CD14-positive monocyte (primary cell): ENCODE data around the gene CCDC138. TPM values are rescaled to one million over a fixed set of nuclear protein-coding genes. Genes with fewer than 3 reads are reported as not detected.

ENCODE experiments used
- DNase-seq, 3 donors: peaks; one replicate each; pipeline ENCODE4 v3.0.0-alpha.2; 2011 to 2022
- H2AFZ ChIP-seq: 2 replicates; pipeline ENCODE4 v1.6.0; 2012; ENCODE audit warnings: mild to moderate bottlenecking, low read depth, low read length, inconsistent platforms; ENCODE audit not compliant: insufficient read depth, poor library complexity, severe bottlenecking
- H3K27ac ChIP-seq, 2 donors: 1 replicate in 1 of 2; 2 replicates in 1 of 2; pipeline ENCODE4 v1.5.1; 2012 to 2013; ENCODE audit warnings: low read length in 2 of 2, control low read depth in 1 of 2, inconsistent platforms in 1 of 2, low read depth in 1 of 2, mild to moderate bottlenecking in 1 of 2
- H3K27me3 ChIP-seq, 2 donors: one replicate each; pipeline versions ENCODE4 v1.6.0 to v1.6.1; 2011 to 2013; ENCODE audit warnings: low read length in 2 of 2; ENCODE audit not compliant: control insufficient read depth in 2 of 2, insufficient read depth in 2 of 2
- H3K36me3 ChIP-seq, 2 donors: replicated peaks in 1 of 2; 1 replicate in 1 of 2; 2 replicates in 1 of 2; pipeline versions ENCODE4 v1.5.1 to v1.6.1; 2012 to 2013; ENCODE audit warnings: low read length in 2 of 2, control low read depth in 1 of 2, inconsistent platforms in 1 of 2, mild to moderate bottlenecking in 1 of 2; ENCODE audit not compliant: insufficient read depth in 2 of 2, control insufficient read depth in 1 of 2
- H3K4me1 ChIP-seq, 2 donors: 1 replicate in 1 of 2; 2 replicates in 1 of 2; pipeline versions ENCODE4 v1.5.1 to v1.6.1; 2012 to 2013; ENCODE audit warnings: low read length in 2 of 2, control low read depth in 1 of 2, inconsistent platforms in 1 of 2, mild to moderate bottlenecking in 1 of 2, moderate library complexity in 1 of 2; ENCODE audit not compliant: insufficient read depth in 2 of 2, control insufficient read depth in 1 of 2
- H3K4me2 ChIP-seq: replicated peaks from 2 replicates; pipeline ENCODE3; 2012; ENCODE audit warnings: low read length, moderate library complexity, mild to moderate bottlenecking; ENCODE audit not compliant: poor library complexity, severe bottlenecking; ENCODE audit errors: extremely low read depth
- H3K4me3 ChIP-seq, 3 experiments: fragments of 200-600 bp in 1 of 3; sonication (generic) in 1 of 3; replicated peaks in 1 of 3; 1 replicate in 2 of 3; 2 replicates in 1 of 3; pipeline ENCODE4 v1.5.1; 2011 to 2013; ENCODE audit warnings: low read length in 3 of 3, mild to moderate bottlenecking in 3 of 3, control low read depth in 2 of 3, low read depth in 2 of 3, inconsistent platforms in 1 of 3, moderate library complexity in 1 of 3
- H3K79me2 ChIP-seq: 2 replicates; pipeline ENCODE4 v1.6.0; 2012; ENCODE audit warnings: mild to moderate bottlenecking, control low read depth, inconsistent platforms, low read length, moderate library complexity; ENCODE audit not compliant: insufficient read depth
- H3K9ac ChIP-seq: 2 replicates; pipeline ENCODE4 v1.6.0; 2017; ENCODE audit warnings: low read length, mild to moderate bottlenecking; ENCODE audit not compliant: insufficient read depth, poor library complexity, severe bottlenecking
- H3K9me3 ChIP-seq, 2 donors: replicated peaks in 1 of 2; 1 replicate in 1 of 2; 2 replicates in 1 of 2; pipeline versions ENCODE4 v1.5.1 to v1.6.1; 2012 to 2013; ENCODE audit warnings: low read length in 2 of 2, control low read depth in 1 of 2; ENCODE audit not compliant: control insufficient read depth in 1 of 2, insufficient read depth in 1 of 2
- H4K20me1 ChIP-seq: 2 replicates; pipeline ENCODE4 v1.6.0; 2012; ENCODE audit warnings: mild to moderate bottlenecking, low read length, control low read depth, moderate library complexity; ENCODE audit not compliant: insufficient read depth
- H3K27ac Mint-ChIP-seq, 7 donors: one replicate each; pipeline ENCODE4 v1.8.0; 2020; ENCODE audit warnings: mild to moderate bottlenecking in 7 of 7, mixed read lengths in 7 of 7, moderate library complexity in 6 of 7, inconsistent platforms in 2 of 7
- H3K27me3 Mint-ChIP-seq, 3 donors: one replicate each; pipeline ENCODE4 v1.8.0; 2021 to 2022; ENCODE audit warnings: low read depth in 3 of 3, mild to moderate bottlenecking in 3 of 3, mixed read lengths in 3 of 3, moderate library complexity in 3 of 3, inconsistent platforms in 1 of 3
- H3K36me3 Mint-ChIP-seq, 2 donors: one replicate each; pipeline ENCODE4 v1.8.0; 2020; ENCODE audit warnings: mixed read lengths in 2 of 2, inconsistent platforms in 1 of 2, mild to moderate bottlenecking in 1 of 2
- H3K4me1 Mint-ChIP-seq: one replicate; pipeline ENCODE4 v1.8.0; 2020; ENCODE audit warnings: mild to moderate bottlenecking, mixed read lengths
- H3K4me3 Mint-ChIP-seq, 2 donors: one replicate each; pipeline ENCODE4 v1.8.0; 2020; ENCODE audit warnings: mild to moderate bottlenecking in 2 of 2, mixed read lengths in 2 of 2, moderate library complexity in 1 of 2
- H3K9me3 Mint-ChIP-seq, 7 donors: one replicate each; pipeline ENCODE4 v1.8.0; 2020 to 2022; ENCODE audit warnings: mixed read lengths in 7 of 7, mild to moderate bottlenecking in 6 of 7, moderate library complexity in 6 of 7, inconsistent platforms in 2 of 7
- CTCF ChIP-seq: fragments of 200-600 bp; IDR thresholded peaks from one replicate; pipeline ENCODE4 v1.8.0; 2022; ENCODE audit warnings: antibody characterized with exemption, mild to moderate bottlenecking
- WGBS: methylation state at CpG from one replicate; pipeline ENCODE4 v1.1.5; 2013; ENCODE audit warnings: missing lambda C conversion rate; ENCODE audit not compliant: insufficient coverage; 5-methylcytosine and 5-hydroxymethylcytosine counted together
- intact Hi-C, 2 donors: fragments of 100-400 bp; cut with micrococcal nuclease; formaldehyde crosslinking; loops; one replicate each; pipeline versions ENCODE4 v1.15.0 to v1.15.1; 2023
- polyA plus RNA-seq, 3 donors: library from polyadenylated mRNA; depleted of rRNA in 1 of 3; unstranded in 2 of 3; stranded (reverse) in 1 of 3; fragments of 300-500 nt in 2 of 3; fragments of >200 nt in 1 of 3; fragmentation: Illumina TruSeq in 2 of 3; gene quantifications; 1 replicate in 2 of 3; 2 replicates in 1 of 3; pipeline ENCODE4 v1.2.3, GENCODE V29; 2012 to 2021

CCDC138 gene
- polyA plus RNA-seq, 3 donors, result 0.54 to 0.72 (median 0.67) TPM

- Mint-ChIP-seq H3K4me3 (no peak overlapping the region), H3K27ac (no peak overlapping the region), H3K9me3 (peaks cover 0 to 3% (median 0%) of the 10 kb centered on the region in 7 donors), H3K36me3 (no peaks in the 10 kb centered on the region), H3K4me1 (no peaks in the 10 kb centered on the region), H3K27me3 (peaks cover 0 to 2% (median 1%) of the 10 kb centered on the region in 3 donors)
- intact Hi-C loops, result no loop called here
- no peak for TF ChIP-seq CTCF
- Histone ChIP-seq H3K9ac (no peak overlapping the region), H3K27me3 (no peaks in the 10 kb centered on the region), H3K36me3 (no peaks in the 10 kb centered on the region), H3K79me2 (no peaks in the 10 kb centered on the region), H3K4me2 (no peak overlapping the region), H3K4me3 (no peak overlapping the region), H3K9me3 (no peaks in the 10 kb centered on the region), H4K20me1 (no peaks in the 10 kb centered on the region), H3K27ac (no peak overlapping the region), H2AFZ (no peak overlapping the region), H3K4me1 (no peaks in the 10 kb centered on the region)
- no peak for DNase-seq
- over 99% methylated on average over 10 of the region's 12 CpGs for WGBS
Observed at GRCh38 chr2:108910011-108910431, 123.5 kb downstream of the CCDC138 start.

GRCh38 chr2:108910541-108911396, 124.2 kb downstream of the CCDC138 start:
- peaks cover 0 to 4% (median 0%) of the 10 kb centered on the region in 3 donors for H3K27me3 Mint-ChIP-seq
- H3K4me3 Mint-ChIP-seq, result no peak overlapping the region
- no peak for DNase-seq
- no peak overlapping the region for H3K4me3 ChIP-seq
- H3K4me1 ChIP-seq, result no peaks in the 10 kb centered on the region
- no peaks in the 10 kb centered on the region for H3K9me3 ChIP-seq
- peaks cover 0 to 3% (median 0%) of the 10 kb centered on the region in 7 donors for H3K9me3 Mint-ChIP-seq
- H3K36me3 ChIP-seq, result no peaks in the 10 kb centered on the region
- H3K27me3 ChIP-seq, result no peaks in the 10 kb centered on the region
- 85% methylated on average over 13 of the region's 20 CpGs for WGBS
- no peaks in the 10 kb centered on the region for H4K20me1 ChIP-seq
- H3K4me2 ChIP-seq, result no peak overlapping the region
- H3K79me2 ChIP-seq, result no peaks in the 10 kb centered on the region
- H3K4me1 Mint-ChIP-seq, result no peaks in the 10 kb centered on the region
- intact Hi-C loops, result no loop called here
- no peak overlapping the region for H3K9ac ChIP-seq
- no peaks in the 10 kb centered on the region for H3K36me3 Mint-ChIP-seq
- H2AFZ ChIP-seq, result no peak overlapping the region
- H3K27ac Mint-ChIP-seq, result no peak overlapping the region
- H3K27ac ChIP-seq, result no peak overlapping the region
- TF ChIP-seq CTCF, result no peak
